PC-9 (cell line): Measurements from ENCODE around the gene TSPAN18. TPM values are rescaled to one million over a fixed set of nuclear protein-coding genes. Genes with fewer than 3 reads are reported as not detected.

ENCODE experiments used
- BruUV-seq: library from RNA; stranded (reverse); fragments of 400-500 nt; replicated peaks from 2 replicates; lab custom pipeline; 2021; lab: Mats Ljungman, UMichigan
- CTCF ChIA-PET: fragments of 300-600 bp; sonication (Branson Sonifier 250); formaldehyde crosslinking; loops from one replicate; lab custom pipeline; 2022; ENCODE audit warnings: antibody characterized with exemption; lab: Charles Lee
- POLR2A ChIA-PET: fragments of 300-600 bp; sonication (Branson Sonifier 250); formaldehyde crosslinking; loops from one replicate; lab custom pipeline; 2022; ENCODE audit warnings: antibody characterized with exemption; ENCODE audit not compliant: unreplicated experiment; lab: Charles Lee
- DNase-seq, 2 experiments: peaks; one replicate each; pipeline versions ENCODE4 v3.0.0 to v3.0.0-alpha.2; 2015 to 2022; ENCODE audit warnings: mixed read lengths in 1 of 2
- H2AFZ ChIP-seq: fragments of 200-600 bp; sonication (generic); 2 replicates; pipeline ENCODE4 v1.8.1; 2017; ENCODE audit warnings: antibody characterized with exemption
- H3F3A ChIP-seq: fragments of 200-600 bp; sonication (generic); 2 replicates; pipeline ENCODE4 v1.8.1; 2017; ENCODE audit warnings: antibody characterized with exemption, mild to moderate bottlenecking, low read depth; ENCODE audit not compliant: insufficient read depth
- H3K27ac ChIP-seq: fragments of 200-600 bp; sonication (generic); 2 replicates; pipeline ENCODE4 v1.6.1; 2016; ENCODE audit warnings: mixed run types
- H3K27me3 ChIP-seq: fragments of 200-600 bp; sonication (generic); 2 replicates; pipeline ENCODE4 v1.6.1; 2016; ENCODE audit warnings: low read depth, mixed run types; ENCODE audit not compliant: insufficient read depth
- H3K36me3 ChIP-seq: fragments of 200-600 bp; sonication (generic); 2 replicates; pipeline ENCODE4 v1.6.1; 2016; ENCODE audit warnings: low read depth, mixed run types
- H3K4me1 ChIP-seq: fragments of 200-600 bp; sonication (generic); replicated peaks from 2 replicates; pipeline ENCODE4 v1.6.1; 2016; ENCODE audit warnings: mixed run types; ENCODE audit not compliant: insufficient read depth
- H3K4me2 ChIP-seq: fragments of 200-600 bp; sonication (generic); 2 replicates; pipeline ENCODE4 v1.6.1; 2017; ENCODE audit warnings: mixed run types
- H3K4me3 ChIP-seq: fragments of 200-600 bp; sonication (generic); 2 replicates; pipeline ENCODE4 v1.6.1; 2016; ENCODE audit warnings: mixed run types
- H3K79me2 ChIP-seq: fragments of 200-600 bp; sonication (generic); 2 replicates; pipeline ENCODE4 v1.6.1; 2017; ENCODE audit warnings: low read depth, mixed run types
- H3K9me2 ChIP-seq: fragments of 200-600 bp; sonication (generic); 2 replicates; pipeline ENCODE4 v1.8.1; 2017; ENCODE audit warnings: mild to moderate bottlenecking; ENCODE audit not compliant: insufficient read depth
- H3K9me3 ChIP-seq: fragments of 200-600 bp; sonication (generic); 2 replicates; pipeline ENCODE4 v1.8.1; 2016; ENCODE audit warnings: low read depth; ENCODE audit not compliant: insufficient read depth
- H4K20me1 ChIP-seq: fragments of 200-600 bp; sonication (generic); 2 replicates; pipeline ENCODE4 v1.8.1; 2017; ENCODE audit not compliant: insufficient read depth
- EZH2 ChIP-seq: fragments of 200-600 bp; sonication (generic); IDR thresholded peaks from 2 replicates; pipeline ENCODE4 v1.8.0; 2017; ENCODE audit warnings: antibody characterized with exemption, low read depth
- intact Hi-C: fragments of 100-400 bp; cut with micrococcal nuclease; formaldehyde crosslinking; loops from one replicate; pipeline ENCODE4 v1.10.0; 2022; ENCODE audit not compliant: unreplicated experiment
- total RNA-seq: library from RNA; stranded (reverse); gene quantifications from 2 replicates; pipeline ENCODE4 v1.2.3, GENCODE V29; 2021
- TF ChIP-seq, protein P1 (sequence below): fragments of 200-600 bp; sonication (generic); conservative IDR thresholded peaks from 2 replicates; pipeline ENCODE4 v1.6.1; 2017; ENCODE audit warnings: mixed run types, antibody characterized with exemption, mild to moderate bottlenecking, moderate library complexity

The TSPAN18 gene
- total RNA-seq, 1 experiment from 2014 or later = not detected

GRCh38 chr11:44883277-44883676 is 156.5 kb downstream of the TSPAN18 start:
- peaks cover 91% of the 10 kb centered on the region for H3K27me3 ChIP-seq
- no peak overlapping the region for H3K4me2 ChIP-seq
- H2AFZ ChIP-seq = no peak overlapping the region
- intact Hi-C loops = no loop called here
- no peak overlapping the region for H3K4me3 ChIP-seq
- CTCF ChIA-PET = interaction anchor here (0.6 kb wide), 1 partner anchor 53 kb away, joined by 4 read pairs; no protein-coding TSS in a partner anchor
- no peaks in the 10 kb centered on the region for H3K4me1 ChIP-seq
- BruUV-seq = no TSS peak
- H3K27ac ChIP-seq = no peak overlapping the region
- H3K9me3 ChIP-seq = no peaks in the 10 kb centered on the region
- no peaks in the 10 kb centered on the region for H3K36me3 ChIP-seq
- POLR2A ChIA-PET = no interaction called here
- DNase-seq = peak in 1 of 2 experiments; percentile 54
- H3F3A ChIP-seq = no peaks in the 10 kb centered on the region
- no peaks in the 10 kb centered on the region for H3K79me2 ChIP-seq
- no peaks in the 10 kb centered on the region for H4K20me1 ChIP-seq
- TF ChIP-seq, protein P1, sequence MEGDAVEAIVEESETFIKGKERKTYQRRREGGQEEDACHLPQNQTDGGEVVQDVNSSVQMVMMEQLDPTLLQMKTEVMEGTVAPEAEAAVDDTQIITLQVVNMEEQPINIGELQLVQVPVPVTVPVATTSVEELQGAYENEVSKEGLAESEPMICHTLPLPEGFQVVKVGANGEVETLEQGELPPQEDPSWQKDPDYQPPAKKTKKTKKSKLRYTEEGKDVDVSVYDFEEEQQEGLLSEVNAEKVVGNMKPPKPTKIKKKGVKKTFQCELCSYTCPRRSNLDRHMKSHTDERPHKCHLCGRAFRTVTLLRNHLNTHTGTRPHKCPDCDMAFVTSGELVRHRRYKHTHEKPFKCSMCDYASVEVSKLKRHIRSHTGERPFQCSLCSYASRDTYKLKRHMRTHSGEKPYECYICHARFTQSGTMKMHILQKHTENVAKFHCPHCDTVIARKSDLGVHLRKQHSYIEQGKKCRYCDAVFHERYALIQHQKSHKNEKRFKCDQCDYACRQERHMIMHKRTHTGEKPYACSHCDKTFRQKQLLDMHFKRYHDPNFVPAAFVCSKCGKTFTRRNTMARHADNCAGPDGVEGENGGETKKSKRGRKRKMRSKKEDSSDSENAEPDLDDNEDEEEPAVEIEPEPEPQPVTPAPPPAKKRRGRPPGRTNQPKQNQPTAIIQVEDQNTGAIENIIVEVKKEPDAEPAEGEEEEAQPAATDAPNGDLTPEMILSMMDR = no peak
- TF ChIP-seq EZH2 = no peak
- H3K9me2 ChIP-seq = no peaks in the 10 kb centered on the region

DNA sequence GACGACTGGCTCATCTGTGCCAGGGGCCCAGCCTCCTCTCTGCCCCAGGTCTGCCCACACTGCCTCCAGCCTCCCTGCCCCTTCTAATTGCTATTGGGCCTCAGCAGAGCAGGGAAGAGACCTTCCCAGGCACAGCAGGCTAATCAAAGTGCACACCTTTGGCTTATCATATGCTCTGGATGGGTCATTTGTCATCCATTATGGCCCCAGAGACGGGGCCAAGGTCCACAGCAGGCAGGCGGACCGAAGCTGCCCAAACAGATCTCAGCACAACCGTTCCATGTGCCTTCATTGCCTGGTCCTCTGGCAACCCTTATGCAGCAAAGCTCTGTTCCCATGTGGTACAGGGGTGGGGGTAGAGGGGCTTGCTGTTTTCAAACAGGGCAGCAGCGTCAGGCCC is 157.3 kb downstream of the TSPAN18 start:
- H3K36me3 ChIP-seq = no peaks in the 10 kb centered on the region
- no peak overlapping the region for H2AFZ ChIP-seq
- POLR2A ChIA-PET = interaction anchor here (0.6 kb wide), 1 partner anchor 557 kb away, joined by 12 read pairs; no protein-coding TSS in a partner anchor
- H3K27me3 ChIP-seq = peaks cover 91% of the 10 kb centered on the region
- no peak for DNase-seq
- CTCF ChIA-PET = no interaction called here
- no peaks in the 10 kb centered on the region for H3K9me3 ChIP-seq
- no peak overlapping the region for H3K27ac ChIP-seq
- TF ChIP-seq, protein P1 = no peak
- no peak for TF ChIP-seq EZH2
- H3K4me1 ChIP-seq = no peaks in the 10 kb centered on the region
- no peak overlapping the region for H3K4me3 ChIP-seq
- BruUV-seq = no TSS peak
- intact Hi-C loops = no loop called here
- H3K9me2 ChIP-seq = no peaks in the 10 kb centered on the region
- H3K79me2 ChIP-seq = no peaks in the 10 kb centered on the region
- no peaks in the 10 kb centered on the region for H4K20me1 ChIP-seq
- no peaks in the 10 kb centered on the region for H3F3A ChIP-seq
- H3K4me2 ChIP-seq = no peak overlapping the region

GRCh38 chr11:44885065-44885810 is 158.5 kb downstream of the TSPAN18 start:
- H3K4me3 ChIP-seq = no peak overlapping the region
- DNase-seq = no peak
- H3K9me2 ChIP-seq = no peaks in the 10 kb centered on the region
- no peak overlapping the region for H2AFZ ChIP-seq
- H3K79me2 ChIP-seq = no peaks in the 10 kb centered on the region
- H3K4me1 ChIP-seq = no peaks in the 10 kb centered on the region
- no peaks in the 10 kb centered on the region for H3K9me3 ChIP-seq
- H3K27ac ChIP-seq = no peak overlapping the region
- TF ChIP-seq, protein P1 = no peak
- TF ChIP-seq EZH2 = no peak
- ChIA-PET POLR2A (no interaction called here), CTCF (no interaction called here)
- intact Hi-C loops = no loop called here
- BruUV-seq = no TSS peak
- no peaks in the 10 kb centered on the region for H3F3A ChIP-seq
- no peaks in the 10 kb centered on the region for H3K36me3 ChIP-seq
- peaks cover 86% of the 10 kb centered on the region for H3K27me3 ChIP-seq
- no peaks in the 10 kb centered on the region for H4K20me1 ChIP-seq
- no peak overlapping the region for H3K4me2 ChIP-seq
